Progenitor cell of endocrine pancreas (in vitro differentiated cells): ENCODE data around the gene BOK. TPM values are rescaled to one million over a fixed set of nuclear protein-coding genes. Genes with fewer than 3 reads are reported as not detected.

Experiments
- DNase-seq: peaks from one replicate; pipeline ENCODE4 v3.0.0; 2021; ENCODE audit warnings: low spot score; ENCODE audit not compliant: unreplicated experiment
- H3K27ac Mint-ChIP-seq: 2 replicates; pipeline ENCODE4 v1.8.0; 2021; ENCODE audit warnings: mild to moderate bottlenecking, moderate library complexity, mixed read lengths
- H3K27me3 Mint-ChIP-seq: 2 replicates; pipeline ENCODE4 v1.8.0; 2021; ENCODE audit warnings: mixed read lengths
- H3K36me3 Mint-ChIP-seq: 2 replicates; pipeline ENCODE4 v1.8.0; 2022; ENCODE audit warnings: mixed read lengths; ENCODE audit not compliant: insufficient read depth
- H3K4me1 Mint-ChIP-seq: 2 replicates; pipeline ENCODE4 v1.8.0; 2021; ENCODE audit warnings: low read depth, mixed read lengths
- H3K4me3 Mint-ChIP-seq: 2 replicates; pipeline ENCODE4 v1.8.0; 2021; ENCODE audit warnings: low read depth, mild to moderate bottlenecking, moderate library complexity, mixed read lengths
- H3K9me3 Mint-ChIP-seq: 2 replicates; pipeline ENCODE4 v1.8.0; 2021; ENCODE audit warnings: low read depth, mixed read lengths
- CTCF ChIP-seq: fragments of 200-600 bp; sonication (generic); IDR thresholded peaks from one replicate; pipeline ENCODE4 v1.5.0; 2021; ENCODE audit warnings: antibody characterized with exemption, mild to moderate bottlenecking; ENCODE audit not compliant: unreplicated experiment
- long read RNA-seq: library from polyadenylated mRNA; unstranded; transcript quantifications from one replicate; pipeline ENCODE4 v2.0.0, GENCODE V29; 2020
- total RNA-seq: library from RNA; stranded (reverse); gene quantifications from 2 replicates; pipeline ENCODE4 v1.2.1, GENCODE V29; 2021

BOK gene
- total RNA-seq = 8.0 and 10.2 TPM in 2 replicates
- long read RNA-seq, partial matches to known transcripts = 0 of 2 reads
- long read RNA-seq, other reads (novel, unspliced or antisense) = 2 of 2 reads

DNA sequence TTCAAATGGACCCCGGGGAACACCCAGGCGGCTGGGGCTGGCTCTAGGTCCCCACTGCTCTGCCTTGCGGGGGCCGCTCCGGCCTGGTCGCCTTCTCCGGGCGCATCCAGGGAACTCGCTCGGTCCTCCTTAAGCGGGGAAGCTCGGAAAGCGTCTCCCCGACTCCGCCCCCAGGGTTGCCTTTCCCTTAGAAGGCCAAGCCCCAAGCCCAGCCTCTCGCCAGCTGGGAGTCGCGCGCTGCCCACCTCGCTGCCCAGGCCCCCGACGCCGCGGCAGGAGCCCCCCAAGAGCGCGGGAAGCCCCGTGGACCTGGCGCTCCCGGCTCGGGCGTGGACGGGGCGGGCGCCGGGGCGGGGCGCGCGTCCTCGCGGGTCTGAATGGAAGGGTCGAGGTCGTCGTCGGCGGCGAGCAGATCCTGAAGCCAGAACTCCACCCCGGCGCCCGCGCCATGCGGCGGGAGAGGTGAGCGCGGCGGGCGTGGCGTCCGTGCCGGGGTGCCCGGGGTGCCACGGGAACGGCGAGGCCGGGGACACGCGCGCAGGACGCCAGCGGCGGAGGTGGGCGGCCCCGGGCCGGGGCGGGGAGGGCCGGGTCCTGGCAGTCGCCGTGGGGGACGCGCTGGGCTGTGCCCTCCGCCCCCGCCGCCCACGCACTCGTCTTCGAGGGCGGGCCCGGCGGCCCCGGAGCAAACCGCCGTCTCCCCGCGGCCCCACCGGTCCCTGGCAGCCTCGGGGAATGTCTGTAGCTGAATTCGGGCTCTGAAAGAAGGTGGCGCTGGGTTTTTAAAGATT, at the start of gene BOK:
Gene BOK (plus strand): TSS at position 214 of the 791 bp plus-strand sequence. CDS start 739 bp downstream, outside the sequence.
- peaks cover 4% of the 10 kb centered on the region for H3K4me1 Mint-ChIP-seq
- peaks cover 13% of the 10 kb centered on the region for H3K9me3 Mint-ChIP-seq
- peaks cover 31% of the 10 kb centered on the region for H3K27me3 Mint-ChIP-seq
- no peak for DNase-seq
- H3K27ac Mint-ChIP-seq = peak within 1 kb of the TSS; percentile 56
- H3K4me3 Mint-ChIP-seq = peak within 1 kb of the TSS; percentile 72
- no peak for TF ChIP-seq CTCF
- H3K36me3 Mint-ChIP-seq = peaks cover 4% of the 10 kb centered on the region

- peaks cover 4% of the 10 kb centered on the region for H3K27me3 Mint-ChIP-seq
- H3K9me3 Mint-ChIP-seq = no peaks in the 10 kb centered on the region
- H3K27ac Mint-ChIP-seq = peak overlapping the region; percentile 95
- peaks cover 12% of the 10 kb centered on the region for H3K4me1 Mint-ChIP-seq
- peak overlapping the region; percentile 76 for H3K4me3 Mint-ChIP-seq
- no peak for TF ChIP-seq CTCF
- no peaks in the 10 kb centered on the region for H3K36me3 Mint-ChIP-seq
- DNase-seq = peak; percentile 32
Measured at GRCh38 chr2:241509155-241509784, 49.3 kb upstream of the BOK start.

GRCh38 chr2:241511091-241511741, 47.3 kb upstream of the BOK start:
- peaks cover 4% of the 10 kb centered on the region for H3K27me3 Mint-ChIP-seq
- DNase-seq = no peak
- no peak overlapping the region for H3K4me3 Mint-ChIP-seq
- peaks cover 12% of the 10 kb centered on the region for H3K4me1 Mint-ChIP-seq
- H3K9me3 Mint-ChIP-seq = no peaks in the 10 kb centered on the region
- no peaks in the 10 kb centered on the region for H3K36me3 Mint-ChIP-seq
- no peak overlapping the region for H3K27ac Mint-ChIP-seq
- TF ChIP-seq CTCF = no peak

- Mint-ChIP-seq H3K4me1 (peaks cover 3% of the 10 kb centered on the region), H3K9me3 (peaks cover 7% of the 10 kb centered on the region), H3K27me3 (peaks cover 4% of the 10 kb centered on the region), H3K27ac (no peak overlapping the region), H3K4me3 (no peak overlapping the region), H3K36me3 (no peaks in the 10 kb centered on the region)
- no peak for DNase-seq
- no peak for TF ChIP-seq CTCF
Measured at GRCh38 chr2:241514553-241514952, 44.0 kb upstream of the BOK start.

DNA sequence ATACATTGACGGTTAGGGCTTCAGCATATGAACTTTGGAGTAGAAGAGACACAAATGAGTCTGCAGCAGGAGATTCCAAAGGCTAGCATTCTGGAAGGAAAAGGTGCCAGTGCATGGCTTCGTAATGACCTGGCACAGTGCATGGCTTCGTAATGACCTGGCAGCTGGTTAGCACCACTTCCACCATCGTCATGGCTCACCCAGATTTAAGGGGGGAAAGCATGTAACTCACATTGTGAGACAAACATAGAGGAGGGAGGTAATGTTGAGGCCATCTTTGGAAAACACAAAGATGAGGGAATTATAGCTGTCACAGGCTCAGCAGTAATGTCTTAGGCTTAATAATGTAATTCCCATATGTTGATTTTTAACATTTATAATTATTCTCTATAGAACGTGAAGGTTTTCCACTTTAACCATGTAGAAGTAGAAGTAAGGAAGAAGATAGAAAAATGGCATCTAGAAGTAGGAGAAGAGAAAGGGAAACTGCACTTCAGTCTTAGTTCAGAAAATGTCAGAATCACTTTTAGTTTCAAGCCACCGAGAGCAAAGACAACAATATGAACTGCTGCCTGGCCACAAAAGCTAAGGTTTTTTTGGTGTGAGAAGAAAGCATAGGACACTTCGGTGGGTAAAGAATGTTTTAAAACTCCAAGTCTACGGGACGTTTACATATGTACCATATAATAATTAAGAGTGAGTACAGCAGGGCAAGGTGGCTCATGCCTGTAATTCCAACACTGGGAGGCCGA, 43.4 kb upstream of the BOK start:
- H3K4me3 Mint-ChIP-seq = no peak overlapping the region
- TF ChIP-seq CTCF = no peak
- peaks cover 7% of the 10 kb centered on the region for H3K9me3 Mint-ChIP-seq
- no peak for DNase-seq
- H3K36me3 Mint-ChIP-seq = no peaks in the 10 kb centered on the region
- no peak overlapping the region for H3K27ac Mint-ChIP-seq
- H3K4me1 Mint-ChIP-seq = no peaks in the 10 kb centered on the region
- peaks cover 2% of the 10 kb centered on the region for H3K27me3 Mint-ChIP-seq
